B cell (primary cell): Measurements from ENCODE around the gene PSAP. TPM values are rescaled to one million over a fixed set of nuclear protein-coding genes. Genes with fewer than 3 reads are reported as not detected.

Experiments
- ATAC-seq: fragments of 200-7000 bp; cut with Tn5 transposase; one replicate; pipeline ENCODE4 v1.10.0; 2021; ENCODE audit warnings: low read depth, mild to moderate bottlenecking, moderate number of reproducible peaks, moderate library complexity
- CTCF ChIA-PET: fragments of 350-600 bp; sonication (Branson Sonifier 250); formaldehyde crosslinking; loops from one replicate; lab custom pipeline; 2021; ENCODE audit warnings: antibody characterized with exemption, inconsistent platforms; lab: Charles Lee
- POLR2A ChIA-PET: fragments of 350-600 bp; sonication (Branson Sonifier 250); formaldehyde crosslinking; loops from one replicate; lab custom pipeline; 2021; ENCODE audit warnings: antibody characterized with exemption; lab: Charles Lee
- DNase-seq: peaks from one replicate; pipeline ENCODE4 v3.0.0; 2013
- H2AFZ ChIP-seq: 2 replicates; pipeline ENCODE4 v1.6.1; 2012; ENCODE audit warnings: mild to moderate bottlenecking, low read depth, low read length; ENCODE audit not compliant: insufficient read depth, poor library complexity, severe bottlenecking
- H3K27ac ChIP-seq, 2 donors: 1 replicate in 1 of 2; 2 replicates in 1 of 2; pipeline ENCODE4 v1.5.1; 2012 to 2013; ENCODE audit warnings: low read length in 2 of 2, mild to moderate bottlenecking in 2 of 2, moderate library complexity in 1 of 2
- H3K27me3 ChIP-seq, 4 experiments: fragments of 200-600 bp in 1 of 4; sonication (generic) in 1 of 4; replicated peaks in 1 of 4; 1 replicate in 2 of 4; 2 replicates in 2 of 4; pipeline versions ENCODE4 v1.6.1 to v1.7.0; 2013 to 2016; ENCODE audit warnings: low read length in 3 of 4, mild to moderate bottlenecking in 2 of 4, mixed read lengths in 1 of 4, moderate library complexity in 1 of 4; ENCODE audit not compliant: insufficient read depth in 4 of 4, control insufficient read depth in 3 of 4; ENCODE audit errors: control extremely low read depth in 1 of 4
- H3K36me3 ChIP-seq, 2 experiments: replicated peaks in 1 of 2; 1 replicate in 1 of 2; 2 replicates in 1 of 2; pipeline versions ENCODE4 v1.6.1 to v1.7.1; 2013; ENCODE audit warnings: low read length in 1 of 2; ENCODE audit not compliant: insufficient read depth in 2 of 2, control insufficient read depth in 1 of 2; ENCODE audit errors: control extremely low read depth in 1 of 2, extremely low read depth in 1 of 2
- H3K4me1 ChIP-seq, 2 donors: fragments of 200-600 bp in 1 of 2; sonication (generic) in 1 of 2; 1 replicate in 1 of 2; 2 replicates in 1 of 2; pipeline versions ENCODE4 v1.5.1 to v1.6.1; 2013 to 2017; ENCODE audit warnings: low read length in 2 of 2; ENCODE audit not compliant: control insufficient read depth in 2 of 2, insufficient read depth in 2 of 2
- H3K4me2 ChIP-seq: replicated peaks from 2 replicates; pipeline ENCODE3; 2012; ENCODE audit warnings: mild to moderate bottlenecking, low read depth, low read length; ENCODE audit not compliant: poor library complexity, severe bottlenecking
- H3K4me3 ChIP-seq, 5 experiments: fragments of 200-600 bp in 1 of 5; sonication (generic) in 1 of 5; 1 replicate in 3 of 5; 2 replicates in 2 of 5; pipeline versions ENCODE4 v1.5.1 to v1.7.0; 2011 to 2016; ENCODE audit warnings: low read length in 4 of 5, mild to moderate bottlenecking in 4 of 5, low read depth in 2 of 5, control low read depth in 1 of 5, moderate library complexity in 1 of 5; ENCODE audit not compliant: insufficient read depth in 1 of 5; ENCODE audit errors: control extremely low read depth in 1 of 5, extremely low read depth in 1 of 5
- H3K79me2 ChIP-seq: fragments of 200-600 bp; sonication (generic); one replicate; pipeline ENCODE4 v1.6.0; 2016; ENCODE audit warnings: low read length; ENCODE audit not compliant: control insufficient read depth, insufficient read depth
- H3K9ac ChIP-seq: fragments of 200-600 bp; sonication (generic); 2 replicates; pipeline ENCODE4 v1.6.1; 2017; ENCODE audit warnings: mild to moderate bottlenecking, low read length, moderate library complexity
- H3K9me3 ChIP-seq, 3 donors: one replicate each; pipeline versions ENCODE4 v1.6.1 to v1.7.1; 2013; ENCODE audit warnings: low read length in 2 of 3; ENCODE audit not compliant: control insufficient read depth in 2 of 3, insufficient read depth in 1 of 3; ENCODE audit errors: control extremely low read depth in 1 of 3
- H4K20me1 ChIP-seq: 2 replicates; pipeline ENCODE4 v1.6.0; 2012; ENCODE audit warnings: mild to moderate bottlenecking, low read length; ENCODE audit not compliant: insufficient read depth, control insufficient read depth, poor library complexity, severe bottlenecking
- H3K27ac Mint-ChIP-seq: one replicate; pipeline ENCODE4 v1.8.0; 2021; ENCODE audit warnings: mixed read lengths
- H3K27me3 Mint-ChIP-seq: one replicate; pipeline ENCODE4 v1.8.0; 2021; ENCODE audit warnings: mixed read lengths
- H3K4me1 Mint-ChIP-seq: one replicate; pipeline ENCODE4 v1.8.0; 2021; ENCODE audit warnings: mixed read lengths
- H3K4me3 Mint-ChIP-seq: one replicate; pipeline ENCODE4 v1.8.0; 2021; ENCODE audit warnings: mixed read lengths
- H3K9me3 Mint-ChIP-seq: one replicate; pipeline ENCODE4 v1.8.0; 2022; ENCODE audit warnings: mixed read lengths; ENCODE audit not compliant: insufficient read depth
- CTCF ChIP-seq: fragments of 200-600 bp; IDR thresholded peaks from one replicate; pipeline ENCODE4 v1.8.0; 2022; ENCODE audit warnings: antibody characterized with exemption, mild to moderate bottlenecking
- EZH2 ChIP-seq: IDR thresholded peaks from 2 replicates; pipeline ENCODE4 v1.6.1; 2012; ENCODE audit warnings: borderline replicate concordance, low read depth, mild to moderate bottlenecking, moderate library complexity, low read length; ENCODE audit not compliant: insufficient read depth, poor library complexity, severe bottlenecking
- WGBS: methylation state at CpG from one replicate; pipeline ENCODE4 v1.1.5; 2013; ENCODE audit warnings: missing lambda C conversion rate; ENCODE audit not compliant: insufficient coverage; 5-methylcytosine and 5-hydroxymethylcytosine counted together
- intact Hi-C: fragments of 100-400 bp; cut with micrococcal nuclease; formaldehyde crosslinking; loops from one replicate; pipeline ENCODE4 v1.10.0; 2022
- polyA plus RNA-seq: library from polyadenylated mRNA; depleted of rRNA; stranded (reverse); fragments of >200 nt; gene quantifications from 2 replicates; pipeline ENCODE4 v1.2.3, GENCODE V29; 2012
- total RNA-seq, 2 donors: library from RNA; stranded (reverse); fragments of 120-200 nt in 1 of 2; gene quantifications; 1 replicate in 1 of 2; 2 replicates in 1 of 2; pipeline versions ENCODE4 v1.2.3 to v1.2.4, GENCODE V29; 2013 to 2022

PSAP gene
- total and polyA plus RNA-seq, 2 donors (not counting 1 experiment from before 2014, with no cell fraction given): 206 to 509 TPM

- H3K4me2 ChIP-seq: peak overlapping the region; percentile 92
- Mint-ChIP-seq H3K27me3 (no peaks in the 10 kb centered on the region), H3K9me3 (no peaks in the 10 kb centered on the region), H3K27ac (peak overlapping the region; percentile 92), H3K4me1 (peaks cover 34% of the 10 kb centered on the region), H3K4me3 (peak overlapping the region; percentile 87)
- no peaks in the 10 kb centered on the region for H3K79me2 ChIP-seq
- peaks cover 26 to 34% of the 10 kb centered on the region in 2 donors for H3K4me1 ChIP-seq
- H4K20me1 ChIP-seq: no peaks in the 10 kb centered on the region
- peak; percentile 1 for ATAC-seq
- no peaks in the 10 kb centered on the region for H3K27me3 ChIP-seq
- TF ChIP-seq CTCF: no peak
- TF ChIP-seq EZH2: no peak
- POLR2A ChIA-PET: interaction anchor here (0.7 to 1.9 kb wide), 3 partner anchors 11 to 54 kb away, joined by 3 to 8 read pairs (median 6); no protein-coding TSS in a partner anchor
- WGBS: 44% methylated on average over 6 of the region's 9 CpGs
- H3K9me3 ChIP-seq: no peaks in the 10 kb centered on the region
- H3K4me3 ChIP-seq: peak overlapping the region; percentile 25 to 66 (median 42)
- no peaks in the 10 kb centered on the region for H3K36me3 ChIP-seq
- H3K27ac ChIP-seq: peak overlapping the region; percentile 71 to 77
- DNase-seq: no peak
- intact Hi-C loops: loop anchor here (1.0 to 2.0 kb wide), 3 partner anchors 11 to 121 kb away; no protein-coding TSS in a partner anchor
- peak overlapping the region; percentile 67 for H3K9ac ChIP-seq
- CTCF ChIA-PET: interaction anchor here (0.8 to 11.5 kb wide), 7 partner anchors 9 to 181 kb away, joined by 3 to 236 read pairs (median 3); partner anchors contain the start of genes PSAP and VSIR
- peak overlapping the region; percentile 70 for H2AFZ ChIP-seq
These were observed 38.4 kb upstream of the PSAP start for GRCh38 chr10:71889388-71889987.
